ENCODE data around the gene EGFR.

DNA sequence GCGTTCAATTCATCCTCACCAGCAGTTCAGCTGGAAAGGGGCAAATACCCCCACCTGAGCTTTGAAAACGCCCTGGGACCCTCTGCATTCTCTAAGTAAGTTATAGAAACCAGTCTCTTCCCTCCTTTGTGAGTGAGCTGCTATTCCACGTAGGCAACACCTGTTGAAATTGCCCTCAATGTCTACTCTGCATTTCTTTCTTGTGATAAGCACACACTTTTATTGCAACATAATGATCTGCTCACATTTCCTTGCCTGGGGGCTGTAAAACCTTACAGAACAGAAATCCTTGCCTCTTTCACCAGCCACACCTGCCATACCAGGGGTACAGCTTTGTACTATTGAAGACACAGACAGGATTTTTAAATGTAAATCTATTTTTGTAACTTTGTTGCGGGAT, 190.5 kb downstream of the EGFR start:
- TF ChIP-seq, protein P1, sequence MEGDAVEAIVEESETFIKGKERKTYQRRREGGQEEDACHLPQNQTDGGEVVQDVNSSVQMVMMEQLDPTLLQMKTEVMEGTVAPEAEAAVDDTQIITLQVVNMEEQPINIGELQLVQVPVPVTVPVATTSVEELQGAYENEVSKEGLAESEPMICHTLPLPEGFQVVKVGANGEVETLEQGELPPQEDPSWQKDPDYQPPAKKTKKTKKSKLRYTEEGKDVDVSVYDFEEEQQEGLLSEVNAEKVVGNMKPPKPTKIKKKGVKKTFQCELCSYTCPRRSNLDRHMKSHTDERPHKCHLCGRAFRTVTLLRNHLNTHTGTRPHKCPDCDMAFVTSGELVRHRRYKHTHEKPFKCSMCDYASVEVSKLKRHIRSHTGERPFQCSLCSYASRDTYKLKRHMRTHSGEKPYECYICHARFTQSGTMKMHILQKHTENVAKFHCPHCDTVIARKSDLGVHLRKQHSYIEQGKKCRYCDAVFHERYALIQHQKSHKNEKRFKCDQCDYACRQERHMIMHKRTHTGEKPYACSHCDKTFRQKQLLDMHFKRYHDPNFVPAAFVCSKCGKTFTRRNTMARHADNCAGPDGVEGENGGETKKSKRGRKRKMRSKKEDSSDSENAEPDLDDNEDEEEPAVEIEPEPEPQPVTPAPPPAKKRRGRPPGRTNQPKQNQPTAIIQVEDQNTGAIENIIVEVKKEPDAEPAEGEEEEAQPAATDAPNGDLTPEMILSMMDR (IDR thresholded peaks at IDR 0.05) = no peak
- TF ChIP-seq RAD21 (IDR thresholded peaks at IDR 0.05; ENCODE audit: low read length) = no peak
- TF ChIP-seq, protein P2, sequence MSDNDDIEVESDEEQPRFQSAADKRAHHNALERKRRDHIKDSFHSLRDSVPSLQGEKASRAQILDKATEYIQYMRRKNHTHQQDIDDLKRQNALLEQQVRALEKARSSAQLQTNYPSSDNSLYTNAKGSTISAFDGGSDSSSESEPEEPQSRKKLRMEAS (IDR thresholded peaks at IDR 0.05; ENCODE audit: low read depth) = no peak
- TF ChIP-seq TAF1 (IDR thresholded peaks at IDR 0.05; ENCODE audit: borderline replicate concordance, low read depth, low read length) = no peak
- TF ChIP-seq SMC3 (IDR thresholded peaks at IDR 0.05; ENCODE audit: low read depth, low read length) = no peak
- TF ChIP-seq RCOR1 (IDR thresholded peaks at IDR 0.05; ENCODE audit: low read length) = no peak
- TF ChIP-seq, protein P3, sequence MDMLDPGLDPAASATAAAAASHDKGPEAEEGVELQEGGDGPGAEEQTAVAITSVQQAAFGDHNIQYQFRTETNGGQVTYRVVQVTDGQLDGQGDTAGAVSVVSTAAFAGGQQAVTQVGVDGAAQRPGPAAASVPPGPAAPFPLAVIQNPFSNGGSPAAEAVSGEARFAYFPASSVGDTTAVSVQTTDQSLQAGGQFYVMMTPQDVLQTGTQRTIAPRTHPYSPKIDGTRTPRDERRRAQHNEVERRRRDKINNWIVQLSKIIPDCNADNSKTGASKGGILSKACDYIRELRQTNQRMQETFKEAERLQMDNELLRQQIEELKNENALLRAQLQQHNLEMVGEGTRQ (IDR thresholded peaks at IDR 0.05; ENCODE audit: borderline replicate concordance, low read depth, low read length) = no peak
- TF ChIP-seq YY1 (IDR thresholded peaks at IDR 0.05; ENCODE audit: low read depth) = no peak
- no peak for TF ChIP-seq EP300 (IDR thresholded peaks at IDR 0.05; ENCODE audit: borderline replicate concordance in 1 of 2, low read depth in 1 of 2, low read length in 1 of 2)
- TF ChIP-seq NFIC (IDR thresholded peaks at IDR 0.05; ENCODE audit: borderline replicate concordance) = no peak
- TF ChIP-seq, protein P4, sequence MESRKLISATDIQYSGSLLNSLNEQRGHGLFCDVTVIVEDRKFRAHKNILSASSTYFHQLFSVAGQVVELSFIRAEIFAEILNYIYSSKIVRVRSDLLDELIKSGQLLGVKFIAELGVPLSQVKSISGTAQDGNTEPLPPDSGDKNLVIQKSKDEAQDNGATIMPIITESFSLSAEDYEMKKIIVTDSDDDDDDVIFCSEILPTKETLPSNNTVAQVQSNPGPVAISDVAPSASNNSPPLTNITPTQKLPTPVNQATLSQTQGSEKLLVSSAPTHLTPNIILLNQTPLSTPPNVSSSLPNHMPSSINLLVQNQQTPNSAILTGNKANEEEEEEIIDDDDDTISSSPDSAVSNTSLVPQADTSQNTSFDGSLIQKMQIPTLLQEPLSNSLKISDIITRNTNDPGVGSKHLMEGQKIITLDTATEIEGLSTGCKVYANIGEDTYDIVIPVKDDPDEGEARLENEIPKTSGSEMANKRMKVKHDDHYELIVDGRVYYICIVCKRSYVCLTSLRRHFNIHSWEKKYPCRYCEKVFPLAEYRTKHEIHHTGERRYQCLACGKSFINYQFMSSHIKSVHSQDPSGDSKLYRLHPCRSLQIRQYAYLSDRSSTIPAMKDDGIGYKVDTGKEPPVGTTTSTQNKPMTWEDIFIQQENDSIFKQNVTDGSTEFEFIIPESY (IDR thresholded peaks at IDR 0.05; ENCODE audit: borderline replicate concordance, low read depth) = no peak
- no peak for TF ChIP-seq ELF1 (IDR thresholded peaks at IDR 0.05)
- TF ChIP-seq SIN3A (IDR thresholded peaks at IDR 0.05; ENCODE audit: borderline replicate concordance, low read depth, low read length) = no peak
- TF ChIP-seq EZH2phosphoT487 (IDR thresholded peaks at IDR 0.05; ENCODE audit: borderline replicate concordance, low read depth) = no peak

Data from SK-N-SH (cell line).